Measurements from ENCODE around the gene COMMD1. TPM values are rescaled to one million over a fixed set of nuclear protein-coding genes. Genes with fewer than 3 reads are reported as not detected.
"Not testable (repeated sequence)": the region's sequence is repeated elsewhere in the genome, so short reads cannot be mapped to it uniquely, and the experiment has no call there.

COMMD1 gene
- total RNA-seq, 1 donor from 2014 or later, result 40.8 TPM

GRCh38 chr2:61922714-61923113 lies 17.2 kb downstream of the COMMD1 start:
- FAIRE-seq (no peak), DNase-seq (ENCODE audit: low spot score in 2 of 2) (no peak)

- DNase-seq (ENCODE audit: low spot score in 2 of 2) (no peak), FAIRE-seq (no peak)
Observed at GRCh38 chr2:61924895-61925663, 19.6 kb downstream of the COMMD1 start.

GRCh38 chr2:61926531-61927477 lies 21.3 kb downstream of the COMMD1 start:
- FAIRE-seq, result no peak

GRCh38 chr2:61928826-61929461 lies 23.5 kb downstream of the COMMD1 start:
- FAIRE-seq (no peak), DNase-seq (ENCODE audit: low spot score in 2 of 2) (no peak)

More at GRCh38 chr2:61926531-61927477, 21.3 kb downstream of the COMMD1 start:
- DNase-seq (ENCODE audit: low spot score in 2 of 2), result no peak

- no peak for DNase-seq (ENCODE audit: low spot score in 2 of 2)
- no peak for FAIRE-seq
Observed at GRCh38 chr2:61937098-61937497, 31.6 kb downstream of the COMMD1 start.

GRCh38 chr2:61937886-61938285 lies 32.4 kb downstream of the COMMD1 start:
- DNase-seq (ENCODE audit: low spot score in 2 of 2) (no peak), FAIRE-seq (no peak)

GRCh38 chr2:61938511-61938910 lies 33.0 kb downstream of the COMMD1 start:
- FAIRE-seq (no peak), DNase-seq (ENCODE audit: low spot score in 2 of 2) (no peak)

- FAIRE-seq (no peak), DNase-seq (ENCODE audit: low spot score in 2 of 2) (no peak)
Observed at GRCh38 chr2:61943251-61943650, 37.8 kb downstream of the COMMD1 start.

GRCh38 chr2:61946666-61947065 lies 41.2 kb downstream of the COMMD1 start:
- FAIRE-seq (no peak), DNase-seq (ENCODE audit: low spot score in 2 of 2) (no peak)

- no peak for FAIRE-seq
- no peak for DNase-seq (ENCODE audit: low spot score in 2 of 2)
Observed at GRCh38 chr2:61948661-61949457, 43.4 kb downstream of the COMMD1 start.

- no peak for DNase-seq (ENCODE audit: low spot score in 2 of 2)
- no peak for FAIRE-seq
Observed at GRCh38 chr2:61949458-61949713, 43.9 kb downstream of the COMMD1 start.

- DNase-seq (ENCODE audit: low spot score in 2 of 2), result no peak
- no peak for FAIRE-seq
Observed at GRCh38 chr2:61949714-61950560, 44.5 kb downstream of the COMMD1 start.

GRCh38 chr2:61950571-61951315 lies 45.3 kb downstream of the COMMD1 start:
- DNase-seq (ENCODE audit: low spot score in 2 of 2) (no peak), FAIRE-seq (no peak)

GRCh38 chr2:61951881-61952280 lies 46.4 kb downstream of the COMMD1 start:
- FAIRE-seq (no peak), DNase-seq (ENCODE audit: low spot score in 2 of 2) (no peak)

GRCh38 chr2:61952288-61952687 lies 46.8 kb downstream of the COMMD1 start:
- FAIRE-seq (no peak), DNase-seq (ENCODE audit: low spot score in 2 of 2) (no peak)

GRCh38 chr2:61954856-61955255 lies 49.4 kb downstream of the COMMD1 start:
- not testable (repeated sequence) for FAIRE-seq; DNase-seq (ENCODE audit: low spot score in 2 of 2)

- FAIRE-seq (no peak), DNase-seq (ENCODE audit: low spot score in 2 of 2) (no peak)
Observed at GRCh38 chr2:61959381-61960293, 54.2 kb downstream of the COMMD1 start.

Data from frontal cortex (tissue), 4 donors.